Panc1 (cell line): ENCODE measurements around the gene PDZD2. TPM values are rescaled to one million over a fixed set of nuclear protein-coding genes. Genes with fewer than 3 reads are reported as not detected.

ENCODE experiments used
- ATAC-seq: fragments of 200-7000 bp; cut with Tn5 transposase; 2 replicates; pipeline ENCODE4 v1.9.1; 2020; ENCODE audit warnings: mild to moderate bottlenecking, moderate library complexity
- BruUV-seq: library from RNA; stranded (reverse); fragments of 400-500 nt; replicated peaks from 2 replicates; lab custom pipeline; 2021; lab: Mats Ljungman, UMichigan
- CTCF ChIA-PET: fragments of 300-600 bp; sonication (Branson Sonifier 250); formaldehyde crosslinking; loops from one replicate; lab custom pipeline; 2022; ENCODE audit warnings: antibody characterized with exemption; lab: Charles Lee
- POLR2A ChIA-PET: fragments of 300-600 bp; sonication (Branson Sonifier 250); formaldehyde crosslinking; loops from one replicate; lab custom pipeline; 2022; ENCODE audit warnings: antibody characterized with exemption; lab: Charles Lee
- DNase-seq: peaks from one replicate; pipeline ENCODE4 v3.0.0-alpha.2; 2010; ENCODE audit warnings: low read depth, low spot score
- H3K27ac ChIP-seq: 2 replicates; pipeline ENCODE4 v1.5.1; 2011; ENCODE audit warnings: mild to moderate bottlenecking, low read length, inconsistent platforms
- H3K27me3 ChIP-seq: fragments of 200-500 bp; sonication (Bioruptor generic); 2 replicates; pipeline ENCODE4 v1.6.0; 2014; ENCODE audit warnings: low read length, inconsistent platforms; ENCODE audit not compliant: control insufficient read depth, insufficient read depth
- H3K36me3 ChIP-seq: fragments of 200-500 bp; sonication (Bioruptor generic); 2 replicates; pipeline ENCODE4 v1.5.1; 2014; ENCODE audit warnings: inconsistent platforms, mild to moderate bottlenecking, low read length, moderate library complexity; ENCODE audit not compliant: control insufficient read depth, insufficient read depth
- H3K4me1 ChIP-seq: 2 replicates; pipeline ENCODE4 v1.5.1; 2011; ENCODE audit warnings: inconsistent platforms, mild to moderate bottlenecking, low read length, moderate library complexity; ENCODE audit not compliant: control insufficient read depth, insufficient read depth
- H3K4me3 ChIP-seq, 2 experiments: 2 replicates each; pipeline ENCODE4 v1.5.1; 2011 to 2012; ENCODE audit warnings: low read depth in 2 of 2, low read length in 2 of 2, mild to moderate bottlenecking in 2 of 2, inconsistent platforms in 1 of 2, moderate library complexity in 1 of 2
- H3K9me3 ChIP-seq: fragments of 200-500 bp; sonication (Bioruptor generic); 2 replicates; pipeline ENCODE4 v1.5.1; 2014; ENCODE audit warnings: low read depth, mild to moderate bottlenecking, inconsistent platforms, low read length, moderate library complexity; ENCODE audit not compliant: control insufficient read depth, insufficient read depth
- POLR2AphosphoS5 ChIP-seq: IDR thresholded peaks from 2 replicates; pipeline ENCODE4 v1.6.1; 2012; ENCODE audit warnings: mild to moderate bottlenecking, low read depth, low read length, moderate library complexity
- SIN3A ChIP-seq: IDR thresholded peaks from 2 replicates; pipeline ENCODE4 v1.6.1; 2012; ENCODE audit warnings: low read depth, mild to moderate bottlenecking, low read length, moderate library complexity, borderline replicate concordance; ENCODE audit not compliant: insufficient read depth
- TCF7L2 ChIP-seq: IDR thresholded peaks from 2 replicates; pipeline ENCODE4 v1.6.1; 2011; ENCODE audit warnings: mild to moderate bottlenecking, low read depth, low read length, inconsistent platforms
- in situ Hi-C: cut with HindIII; loops from 2 replicates; pipeline ENCODE4 v1.10.0; 2016; ENCODE audit warnings: low sequenced_read_pairs, low pct_unique_long_range_greater_than_20kb
- intact Hi-C: fragments of 100-400 bp; cut with micrococcal nuclease; formaldehyde crosslinking; loops from one replicate; pipeline ENCODE4 v1.10.0; 2022; ENCODE audit not compliant: unreplicated experiment
- total RNA-seq: library from RNA; stranded (reverse); gene quantifications from one replicate; pipeline ENCODE4 v1.2.1, GENCODE V29; 2021; ENCODE audit not compliant: unreplicated experiment
- TF ChIP-seq, protein P1 (sequence below), 2 experiments: IDR thresholded peaks; 2 replicates each; pipeline ENCODE4 v1.6.1; 2011 to 2012; ENCODE audit warnings: low read depth in 2 of 2, control low read depth in 1 of 2, low read length in 1 of 2, mild to moderate bottlenecking in 1 of 2, moderate library complexity in 1 of 2; ENCODE audit not compliant: insufficient read depth in 1 of 2
- TF ChIP-seq, protein P2 (sequence below): fragments of 450-650 bp; IDR thresholded peaks from 2 replicates; pipeline ENCODE4 v1.5.1; 2017; ENCODE audit warnings: mild to moderate bottlenecking

PDZD2 gene
- total RNA-seq, 1 experiment from 2014 or later = 0.10 TPM

DNA sequence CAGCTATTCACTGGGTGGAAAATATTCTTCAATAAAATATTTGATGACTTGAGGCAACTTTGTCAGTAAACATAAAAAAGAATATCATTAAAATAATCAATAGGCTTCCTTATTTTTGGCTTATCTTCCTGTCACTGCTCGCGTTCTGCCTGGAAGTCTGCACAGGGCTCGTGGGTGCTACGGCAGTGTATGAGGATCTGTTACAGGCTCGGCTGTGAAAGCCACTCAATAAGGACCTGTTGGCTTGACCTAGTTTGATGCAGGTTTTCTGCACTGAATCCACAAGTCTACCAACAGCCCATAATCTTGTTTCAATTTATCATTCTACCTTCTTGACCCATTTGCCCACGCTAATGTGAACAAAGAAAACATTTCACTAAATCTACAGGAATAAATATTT is 97.2 kb downstream of the PDZD2 start:
- intact Hi-C loops = no loop called here
- no peaks in the 10 kb centered on the region for H3K27me3 ChIP-seq
- TF ChIP-seq SIN3A (no peak), POLR2AphosphoS5 (no peak), TCF7L2 (no peak)
- TF ChIP-seq, protein P1, sequence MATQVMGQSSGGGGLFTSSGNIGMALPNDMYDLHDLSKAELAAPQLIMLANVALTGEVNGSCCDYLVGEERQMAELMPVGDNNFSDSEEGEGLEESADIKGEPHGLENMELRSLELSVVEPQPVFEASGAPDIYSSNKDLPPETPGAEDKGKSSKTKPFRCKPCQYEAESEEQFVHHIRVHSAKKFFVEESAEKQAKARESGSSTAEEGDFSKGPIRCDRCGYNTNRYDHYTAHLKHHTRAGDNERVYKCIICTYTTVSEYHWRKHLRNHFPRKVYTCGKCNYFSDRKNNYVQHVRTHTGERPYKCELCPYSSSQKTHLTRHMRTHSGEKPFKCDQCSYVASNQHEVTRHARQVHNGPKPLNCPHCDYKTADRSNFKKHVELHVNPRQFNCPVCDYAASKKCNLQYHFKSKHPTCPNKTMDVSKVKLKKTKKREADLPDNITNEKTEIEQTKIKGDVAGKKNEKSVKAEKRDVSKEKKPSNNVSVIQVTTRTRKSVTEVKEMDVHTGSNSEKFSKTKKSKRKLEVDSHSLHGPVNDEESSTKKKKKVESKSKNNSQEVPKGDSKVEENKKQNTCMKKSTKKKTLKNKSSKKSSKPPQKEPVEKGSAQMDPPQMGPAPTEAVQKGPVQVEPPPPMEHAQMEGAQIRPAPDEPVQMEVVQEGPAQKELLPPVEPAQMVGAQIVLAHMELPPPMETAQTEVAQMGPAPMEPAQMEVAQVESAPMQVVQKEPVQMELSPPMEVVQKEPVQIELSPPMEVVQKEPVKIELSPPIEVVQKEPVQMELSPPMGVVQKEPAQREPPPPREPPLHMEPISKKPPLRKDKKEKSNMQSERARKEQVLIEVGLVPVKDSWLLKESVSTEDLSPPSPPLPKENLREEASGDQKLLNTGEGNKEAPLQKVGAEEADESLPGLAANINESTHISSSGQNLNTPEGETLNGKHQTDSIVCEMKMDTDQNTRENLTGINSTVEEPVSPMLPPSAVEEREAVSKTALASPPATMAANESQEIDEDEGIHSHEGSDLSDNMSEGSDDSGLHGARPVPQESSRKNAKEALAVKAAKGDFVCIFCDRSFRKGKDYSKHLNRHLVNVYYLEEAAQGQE (IDR thresholded peaks at IDR 0.05; ENCODE audit: insufficient read depth in 1 of 2, low read depth in 2 of 2, low read length in 1 of 2) = no peak
- TF ChIP-seq, protein P2, sequence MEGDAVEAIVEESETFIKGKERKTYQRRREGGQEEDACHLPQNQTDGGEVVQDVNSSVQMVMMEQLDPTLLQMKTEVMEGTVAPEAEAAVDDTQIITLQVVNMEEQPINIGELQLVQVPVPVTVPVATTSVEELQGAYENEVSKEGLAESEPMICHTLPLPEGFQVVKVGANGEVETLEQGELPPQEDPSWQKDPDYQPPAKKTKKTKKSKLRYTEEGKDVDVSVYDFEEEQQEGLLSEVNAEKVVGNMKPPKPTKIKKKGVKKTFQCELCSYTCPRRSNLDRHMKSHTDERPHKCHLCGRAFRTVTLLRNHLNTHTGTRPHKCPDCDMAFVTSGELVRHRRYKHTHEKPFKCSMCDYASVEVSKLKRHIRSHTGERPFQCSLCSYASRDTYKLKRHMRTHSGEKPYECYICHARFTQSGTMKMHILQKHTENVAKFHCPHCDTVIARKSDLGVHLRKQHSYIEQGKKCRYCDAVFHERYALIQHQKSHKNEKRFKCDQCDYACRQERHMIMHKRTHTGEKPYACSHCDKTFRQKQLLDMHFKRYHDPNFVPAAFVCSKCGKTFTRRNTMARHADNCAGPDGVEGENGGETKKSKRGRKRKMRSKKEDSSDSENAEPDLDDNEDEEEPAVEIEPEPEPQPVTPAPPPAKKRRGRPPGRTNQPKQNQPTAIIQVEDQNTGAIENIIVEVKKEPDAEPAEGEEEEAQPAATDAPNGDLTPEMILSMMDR = no peak
- H3K27ac ChIP-seq = no peak overlapping the region
- in situ Hi-C loops = no loop called here
- BruUV-seq = no TSS peak
- ChIA-PET CTCF (no interaction called here), POLR2A (no interaction called here)
- H3K36me3 ChIP-seq = no peaks in the 10 kb centered on the region
- ATAC-seq (no peak), DNase-seq (no peak)
- H3K4me1 ChIP-seq = no peaks in the 10 kb centered on the region
- no peak overlapping the region for H3K4me3 ChIP-seq
- no peaks in the 10 kb centered on the region for H3K9me3 ChIP-seq

DNA sequence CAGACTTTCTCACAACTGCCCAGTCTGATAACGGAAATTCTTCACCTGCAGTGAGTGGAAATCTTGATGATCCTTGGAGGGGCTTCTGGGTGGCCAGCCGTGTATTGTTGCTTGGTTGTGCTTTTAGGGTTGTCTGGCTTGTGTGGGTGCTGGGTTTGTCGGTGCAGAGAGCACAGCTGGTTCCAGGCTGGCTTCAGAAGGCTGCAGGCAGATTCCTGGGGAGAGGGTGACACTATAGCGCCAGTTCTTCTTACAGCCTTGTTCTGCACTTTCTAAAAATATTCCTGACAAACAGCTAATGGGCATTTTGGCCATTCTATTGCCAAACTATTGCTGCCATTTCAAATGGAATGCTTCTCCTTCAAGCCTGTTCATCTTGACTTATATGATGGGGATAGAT is 99.3 kb downstream of the PDZD2 start:
- in situ Hi-C loops (no loop called here), intact Hi-C loops (no loop called here)
- no peak for TF ChIP-seq POLR2AphosphoS5
- no peak for TF ChIP-seq TCF7L2
- no peak for TF ChIP-seq SIN3A
- TF ChIP-seq, protein P2 = no peak
- TF ChIP-seq, protein P1 (IDR thresholded peaks at IDR 0.05; ENCODE audit: insufficient read depth in 1 of 2, low read depth in 2 of 2, low read length in 1 of 2) = no peak
- CTCF ChIA-PET = no interaction called here
- ATAC-seq = no peak
- POLR2A ChIA-PET = no interaction called here
- Histone ChIP-seq H3K27me3 (no peaks in the 10 kb centered on the region), H3K4me3 (no peak overlapping the region), H3K36me3 (no peaks in the 10 kb centered on the region), H3K4me1 (no peaks in the 10 kb centered on the region), H3K27ac (no peak overlapping the region), H3K9me3 (no peaks in the 10 kb centered on the region)
- no peak for DNase-seq
- no TSS peak for BruUV-seq
